BJ (cell line): Measurements from ENCODE around the gene TBX4. TPM values are rescaled to one million over a fixed set of nuclear protein-coding genes. Genes with fewer than 3 reads are reported as not detected.
"Not testable (repeated sequence)": the region's sequence is repeated elsewhere in the genome, so short reads cannot be mapped to it uniquely, and the experiment has no call there.

Source experiments
- CTCF ChIA-PET: fragments of 350-600 bp; formaldehyde crosslinking; extraction: SDS; loops from one replicate; lab custom pipeline; 2021; ENCODE audit warnings: antibody characterized with exemption, inconsistent platforms; lab: Yijun Ruan, JAX
- POLR2A ChIA-PET: fragments of 300-600 bp; sonication (Branson Sonifier 250); formaldehyde crosslinking; extraction: SDS; loops from one replicate; lab custom pipeline; 2021; ENCODE audit warnings: antibody characterized with exemption; lab: Charles Lee
- DNase-seq: peaks from one replicate; pipeline ENCODE4 v3.0.0-alpha.2; 2011; ENCODE audit warnings: low read depth
- H3K27me3 ChIP-seq: 2 replicates; pipeline ENCODE4 v1.6.0; 2011; ENCODE audit warnings: low read length; ENCODE audit not compliant: control insufficient read depth, insufficient read depth
- H3K36me3 ChIP-seq: 2 replicates; pipeline ENCODE4 v1.5.1; 2011; ENCODE audit warnings: low read length; ENCODE audit not compliant: control insufficient read depth, insufficient read depth
- H3K4me3 ChIP-seq: 2 replicates; pipeline ENCODE4 v1.5.1; 2011; ENCODE audit warnings: low read depth, mild to moderate bottlenecking, control low read depth, low read length
- polyA plus RNA-seq: library from polyadenylated mRNA; depleted of rRNA; stranded (reverse); fragments of >200 nt; gene quantifications from 2 replicates; pipeline ENCODE4 v1.2.3, GENCODE V29; 2011
- TF ChIP-seq, protein P1 (sequence below): IDR thresholded peaks from 2 replicates; pipeline ENCODE4 v1.5.1; 2011; ENCODE audit warnings: low read depth, mild to moderate bottlenecking, control low read depth, inconsistent platforms, low read length, moderate library complexity; ENCODE audit not compliant: insufficient read depth

TBX4 gene
- polyA plus RNA-seq, 1 experiment: 3.7 TPM

DNA sequence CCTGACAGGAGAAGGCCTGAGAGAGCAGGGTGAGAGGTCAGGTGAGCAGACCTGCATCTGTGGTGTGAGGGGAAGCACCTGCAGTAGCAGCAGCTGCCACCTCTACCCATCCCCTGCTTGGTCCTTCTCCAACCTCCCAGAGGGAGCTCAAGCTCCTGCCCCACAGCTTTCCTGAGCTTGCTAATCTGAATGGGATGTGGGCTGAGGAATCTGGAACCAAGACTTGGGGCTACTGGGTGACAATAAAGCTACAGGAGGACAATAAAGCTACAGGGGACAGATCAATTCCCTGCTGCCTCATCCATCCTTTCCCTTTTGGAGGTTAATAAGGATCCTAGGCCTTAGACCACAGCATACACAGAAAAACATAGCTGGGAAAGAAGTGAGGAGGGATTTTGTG, 4.9 kb upstream of the TBX4 start:
- ChIA-PET POLR2A (no interaction called here), CTCF (interaction anchor here (1.7 kb wide), 1 partner anchor 20 kb away, joined by 5 read pairs; no protein-coding TSS in a partner anchor)
- Histone ChIP-seq H3K27me3 (peaks cover 14% of the 10 kb centered on the region), H3K4me3 (no peak overlapping the region), H3K36me3 (no peaks in the 10 kb centered on the region)
- DNase-seq: no peak
- TF ChIP-seq, protein P1, sequence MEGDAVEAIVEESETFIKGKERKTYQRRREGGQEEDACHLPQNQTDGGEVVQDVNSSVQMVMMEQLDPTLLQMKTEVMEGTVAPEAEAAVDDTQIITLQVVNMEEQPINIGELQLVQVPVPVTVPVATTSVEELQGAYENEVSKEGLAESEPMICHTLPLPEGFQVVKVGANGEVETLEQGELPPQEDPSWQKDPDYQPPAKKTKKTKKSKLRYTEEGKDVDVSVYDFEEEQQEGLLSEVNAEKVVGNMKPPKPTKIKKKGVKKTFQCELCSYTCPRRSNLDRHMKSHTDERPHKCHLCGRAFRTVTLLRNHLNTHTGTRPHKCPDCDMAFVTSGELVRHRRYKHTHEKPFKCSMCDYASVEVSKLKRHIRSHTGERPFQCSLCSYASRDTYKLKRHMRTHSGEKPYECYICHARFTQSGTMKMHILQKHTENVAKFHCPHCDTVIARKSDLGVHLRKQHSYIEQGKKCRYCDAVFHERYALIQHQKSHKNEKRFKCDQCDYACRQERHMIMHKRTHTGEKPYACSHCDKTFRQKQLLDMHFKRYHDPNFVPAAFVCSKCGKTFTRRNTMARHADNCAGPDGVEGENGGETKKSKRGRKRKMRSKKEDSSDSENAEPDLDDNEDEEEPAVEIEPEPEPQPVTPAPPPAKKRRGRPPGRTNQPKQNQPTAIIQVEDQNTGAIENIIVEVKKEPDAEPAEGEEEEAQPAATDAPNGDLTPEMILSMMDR: no peak

DNA sequence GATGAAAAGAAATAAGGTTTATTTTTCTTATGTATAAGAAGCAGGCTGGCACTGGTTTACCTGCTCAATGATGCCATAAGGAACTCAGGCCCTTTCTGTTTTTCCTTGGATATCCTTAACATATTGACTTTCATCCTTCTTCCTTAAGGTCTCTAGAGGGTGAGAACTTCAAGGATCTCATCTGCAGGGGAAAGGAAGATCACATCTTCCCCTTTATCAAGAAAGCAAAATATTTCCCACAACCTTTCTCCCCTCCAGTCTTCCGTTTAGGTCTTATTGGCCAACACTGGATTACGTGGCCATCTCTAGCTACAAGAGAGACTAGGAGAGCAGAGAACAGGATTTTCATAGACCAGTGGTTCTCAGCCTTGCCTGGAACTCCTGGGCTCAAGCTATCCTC, 4.2 kb upstream of the TBX4 start:
- ChIA-PET POLR2A (no interaction called here), CTCF (interaction anchor here (1.7 kb wide), 1 partner anchor 21 kb away, joined by 5 read pairs; no protein-coding TSS in a partner anchor)
- Histone ChIP-seq H3K36me3 (no peaks in the 10 kb centered on the region), H3K4me3 (no peak overlapping the region), H3K27me3 (peaks cover 18% of the 10 kb centered on the region)
- TF ChIP-seq, protein P1: no peak
- no peak for DNase-seq

DNA sequence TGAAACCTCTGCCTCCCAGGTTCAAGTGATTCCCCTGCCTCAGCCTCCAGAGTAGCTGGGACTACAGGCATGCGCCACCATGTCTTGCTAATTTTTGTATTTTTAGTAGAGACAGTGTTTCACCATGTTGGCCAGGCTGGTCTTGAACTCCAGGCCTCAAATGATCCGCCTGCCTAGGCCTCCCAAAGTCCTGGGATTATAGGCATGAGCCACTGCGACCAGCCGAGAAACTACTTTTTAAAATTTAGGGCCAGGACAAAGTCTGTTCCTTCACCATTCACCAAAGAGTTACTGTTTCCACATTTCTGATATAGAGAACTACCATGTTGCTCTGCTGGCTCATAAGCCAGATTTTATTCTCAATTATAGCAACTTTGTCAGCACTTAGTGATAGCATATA, 3.1 kb upstream of the TBX4 start:
- not testable (repeated sequence) for H3K4me3 ChIP-seq, H3K36me3 ChIP-seq, DNase-seq
- H3K27me3 ChIP-seq: peaks cover 19% of the 10 kb centered on the region
- POLR2A ChIA-PET: interaction anchor here (0.6 kb wide), 1 partner anchor 10 kb away, joined by 3 read pairs; no protein-coding TSS in a partner anchor
- CTCF ChIA-PET: interaction anchor here (0.7 to 2.0 kb wide), 8 partner anchors 11 to 102 kb away, joined by 3 to 5 read pairs (median 4); no protein-coding TSS in a partner anchor

DNA sequence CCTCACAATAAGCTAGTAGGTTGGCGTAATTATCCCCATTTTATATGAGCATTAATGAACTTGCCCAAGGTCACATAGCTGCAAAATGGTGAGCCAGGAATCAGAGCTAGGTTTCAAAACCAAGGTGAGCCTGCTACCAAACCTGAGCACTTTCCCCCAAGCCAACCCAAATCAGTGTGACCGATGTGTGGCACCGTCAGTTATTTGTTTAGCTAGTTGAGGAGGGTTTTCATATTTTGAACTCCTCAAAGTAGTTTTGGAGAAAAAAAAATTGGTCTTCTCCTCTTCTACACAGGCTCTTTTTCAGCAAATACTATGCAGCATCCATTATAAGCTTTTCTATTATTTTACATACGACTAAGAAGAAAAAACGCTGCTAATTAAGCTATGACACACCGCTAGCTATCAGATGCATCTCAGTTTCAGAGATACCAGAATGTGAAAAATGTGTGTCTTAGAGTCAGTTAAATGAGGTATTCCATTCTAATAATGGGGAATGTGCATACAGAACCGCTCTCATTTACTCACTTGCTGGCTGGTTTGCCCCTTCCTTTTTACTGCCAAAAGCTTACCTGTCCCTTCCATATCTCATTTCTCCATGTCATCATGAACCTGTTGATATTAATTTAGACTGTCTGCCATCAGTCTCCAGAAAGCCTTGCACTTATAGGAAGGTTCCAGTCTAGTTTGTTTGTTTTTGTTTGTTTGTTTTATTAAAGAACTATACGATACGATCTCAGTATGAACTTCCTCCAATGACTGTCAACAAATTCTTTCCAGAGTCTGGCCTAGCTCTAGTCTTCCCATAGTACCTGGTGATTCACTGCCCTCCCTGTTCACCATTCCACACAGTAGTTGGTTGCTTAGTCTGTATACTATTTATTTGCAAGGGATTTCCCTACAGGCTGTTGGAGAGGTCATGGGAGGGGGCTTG, 2.2 kb upstream of the TBX4 start:
- TF ChIP-seq, protein P1: no peak
- no peak overlapping the region for H3K4me3 ChIP-seq
- no peak for DNase-seq
- peaks cover 27% of the 10 kb centered on the region for H3K27me3 ChIP-seq
- H3K36me3 ChIP-seq: no peaks in the 10 kb centered on the region
- ChIA-PET CTCF (interaction anchor here (0.7 to 2.0 kb wide), 12 partner anchors 10 to 101 kb away, joined by 3 to 5 read pairs (median 3); no protein-coding TSS in a partner anchor), POLR2A (interaction anchor here (0.6 kb wide), 1 partner anchor 9 kb away, joined by 3 read pairs; no protein-coding TSS in a partner anchor)

DNA sequence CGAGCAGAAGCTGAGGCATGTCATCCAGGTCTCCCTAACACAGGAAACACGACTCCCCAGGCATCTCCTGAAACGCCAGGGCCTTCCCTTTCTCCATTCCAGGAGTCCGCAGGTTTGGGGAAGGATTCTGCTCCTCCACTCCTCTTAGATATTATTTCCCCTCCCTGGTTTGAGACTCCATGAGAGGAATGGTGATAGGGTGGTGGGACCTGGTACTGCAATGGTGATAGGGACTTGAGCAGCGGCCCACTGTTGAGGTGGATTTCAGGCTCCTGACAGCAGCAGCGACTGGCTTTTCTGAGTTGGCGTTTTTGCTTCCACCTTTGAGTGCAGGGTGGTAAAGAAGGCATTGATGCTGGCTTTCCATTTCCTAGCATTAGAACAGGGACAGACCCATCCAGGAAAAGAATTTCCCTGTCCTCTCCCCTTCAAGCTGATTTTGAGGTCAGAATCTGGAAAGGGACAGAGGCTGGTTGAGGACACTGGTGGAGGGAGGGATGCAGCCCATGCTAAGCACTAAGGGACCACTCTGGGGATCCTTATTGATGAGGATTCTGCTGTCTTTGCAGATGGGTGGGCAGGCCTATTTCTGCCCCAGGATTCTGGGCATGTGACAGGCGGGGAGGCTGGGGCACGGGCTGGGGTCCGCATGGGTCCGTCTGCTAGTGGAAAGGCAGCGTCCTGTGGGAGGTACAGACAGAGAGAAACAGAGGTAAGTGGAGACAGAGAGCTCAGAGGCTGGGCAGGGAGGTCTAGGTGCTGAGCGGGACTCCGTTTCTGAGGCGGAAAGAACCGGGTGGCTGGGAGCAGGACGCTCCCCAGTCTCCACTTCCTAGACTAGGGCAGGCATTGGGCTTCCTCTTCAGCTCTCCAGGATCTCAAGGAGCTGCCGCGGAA, 1.3 kb upstream of the TBX4 start:
- ChIA-PET POLR2A (no interaction called here), CTCF (interaction anchor here (0.5 to 2.0 kb wide), 3 partner anchors 17 to 58 kb away, joined by 3 to 5 read pairs (median 4); no protein-coding TSS in a partner anchor)
- TF ChIP-seq, protein P1: no peak
- H3K27me3 ChIP-seq: peaks cover 33% of the 10 kb centered on the region
- no peak overlapping the region for H3K4me3 ChIP-seq
- no peak for DNase-seq
- no peaks in the 10 kb centered on the region for H3K36me3 ChIP-seq
